Endothelial cell of umbilical vein (primary cell): ENCODE data around the gene MSI1. TPM values are rescaled to one million over a fixed set of nuclear protein-coding genes. Genes with fewer than 3 reads are reported as not detected.
A peak's percentile ranks its signal among the peaks of the same experiment; 100 is the strongest.

Source experiments
- BruUV-seq: library from RNA; stranded (reverse); fragments of 400-500 nt; replicated peaks from 2 replicates; lab custom pipeline; 2021; lab: Mats Ljungman, UMichigan
- CTCF ChIA-PET: fragments of 300-600, 350-600 bp; sonication (Branson Sonifier 250); formaldehyde crosslinking; loops from one replicate; lab custom pipeline; 2021; ENCODE audit warnings: antibody characterized with exemption, inconsistent platforms; lab: Charles Lee
- POLR2A ChIA-PET: fragments of 300-600, 350-600 bp; sonication (Branson Sonifier 250); formaldehyde crosslinking; loops from one replicate; lab custom pipeline; 2021; ENCODE audit warnings: antibody characterized with exemption, inconsistent platforms; lab: Charles Lee
- DNase-seq: peaks from one replicate; pipeline ENCODE4 v3.0.0-alpha.2; 2011; ENCODE audit warnings: low read depth, low spot score
- FAIRE-seq: peaks from 2 replicates; lab custom pipeline; 2011; peaks lifted over from hg19 to GRCh38; lab: Jason Lieb, UNC
- H2AFZ ChIP-seq: 2 replicates; pipeline ENCODE4 v1.6.0; 2012; ENCODE audit warnings: low read depth, low read length, control low read depth, inconsistent platforms
- H3K27ac ChIP-seq: 2 replicates; pipeline ENCODE4 v1.5.1; 2011; ENCODE audit warnings: low read depth, mild to moderate bottlenecking, control low read depth, low read length, moderate library complexity; ENCODE audit not compliant: insufficient read depth
- H3K27me3 ChIP-seq, 2 experiments: 2 replicates each; pipeline versions ENCODE4 v1.6.0 to v1.6.1; 2011; ENCODE audit warnings: low read length in 2 of 2, mixed read lengths in 1 of 2; ENCODE audit not compliant: control insufficient read depth in 2 of 2, insufficient read depth in 2 of 2
- H3K36me3 ChIP-seq, 2 experiments: 2 replicates in 1 of 2; 3 replicates in 1 of 2; pipeline ENCODE4 v1.5.1; 2011; ENCODE audit warnings: low read length in 2 of 2, mild to moderate bottlenecking in 1 of 2, moderate library complexity in 1 of 2; ENCODE audit not compliant: control insufficient read depth in 2 of 2, insufficient read depth in 2 of 2; ENCODE audit errors: extremely low read depth in 1 of 2
- H3K4me1 ChIP-seq: 3 replicates; pipeline ENCODE4 v1.5.1; 2011; ENCODE audit warnings: mild to moderate bottlenecking, low read length; ENCODE audit not compliant: control insufficient read depth, insufficient read depth; ENCODE audit errors: extremely low read depth
- H3K4me2 ChIP-seq: 2 replicates; pipeline ENCODE4 v1.6.1; 2011; ENCODE audit warnings: low read length, control low read depth, mixed read lengths; ENCODE audit not compliant: insufficient read depth
- H3K4me3 ChIP-seq, 3 experiments: fragments of 200-600 bp in 1 of 3; sonication (generic), shearing (Covaris generic) in 1 of 3; replicated peaks in 1 of 3; 2 replicates each; pipeline ENCODE4 v1.5.1; 2011 to 2016; ENCODE audit warnings: control low read depth in 3 of 3, low read length in 3 of 3, mild to moderate bottlenecking in 2 of 3, inconsistent platforms in 1 of 3, low read depth in 1 of 3, moderate library complexity in 1 of 3; ENCODE audit not compliant: insufficient read depth in 1 of 3
- H3K79me2 ChIP-seq: 2 replicates; pipeline ENCODE4 v1.6.0; 2012; ENCODE audit warnings: low read length, inconsistent platforms; ENCODE audit not compliant: control insufficient read depth, insufficient read depth
- H3K9ac ChIP-seq: replicated peaks from 2 replicates; pipeline ENCODE3; 2011; ENCODE audit warnings: low read length, control low read depth; ENCODE audit not compliant: insufficient read depth; ENCODE audit errors: extremely low read depth
- H3K9me1 ChIP-seq: replicated peaks from 3 replicates; pipeline ENCODE4 v1.6.0; 2011; ENCODE audit warnings: mild to moderate bottlenecking, low read length; ENCODE audit not compliant: control insufficient read depth, insufficient read depth; ENCODE audit errors: extremely low read depth
- H3K9me3 ChIP-seq: replicated peaks from 2 replicates; pipeline ENCODE4 v1.5.1; 2012; ENCODE audit warnings: low read length, inconsistent platforms; ENCODE audit not compliant: control insufficient read depth, insufficient read depth
- H4K20me1 ChIP-seq: replicated peaks from 2 replicates; pipeline ENCODE3; 2011; ENCODE audit warnings: mild to moderate bottlenecking, low read length; ENCODE audit not compliant: control insufficient read depth, insufficient read depth; ENCODE audit errors: extremely low read depth
- EZH2 ChIP-seq: IDR thresholded peaks from 2 replicates; pipeline ENCODE4 v1.6.1; 2012; ENCODE audit warnings: borderline replicate concordance, low read depth, mild to moderate bottlenecking, moderate library complexity, low read length, inconsistent platforms; ENCODE audit not compliant: severe bottlenecking
- FOS ChIP-seq: IDR thresholded peaks from 2 replicates; pipeline ENCODE4 v1.6.1; 2011; ENCODE audit warnings: mild to moderate bottlenecking, low read length, moderate library complexity, borderline replicate concordance; ENCODE audit not compliant: insufficient read depth
- GATA2 ChIP-seq: IDR thresholded peaks from 2 replicates; pipeline ENCODE4 v1.7.0; 2011; ENCODE audit warnings: low read depth, mild to moderate bottlenecking, moderate library complexity, mixed read lengths, low read length; ENCODE audit not compliant: insufficient read length, insufficient read depth
- JUN ChIP-seq: IDR thresholded peaks from 2 replicates; pipeline ENCODE4 v1.6.1; 2011; ENCODE audit warnings: borderline replicate concordance, low read depth; ENCODE audit not compliant: insufficient read length, insufficient read depth
- MYC ChIP-seq: IDR thresholded peaks from one replicate; pipeline ENCODE4 v1.6.1; 2011; ENCODE audit warnings: mild to moderate bottlenecking, low read depth, low read length
- POLR2A ChIP-seq: IDR thresholded peaks from 2 replicates; pipeline ENCODE4 v1.6.1; 2012; ENCODE audit warnings: low read depth, mild to moderate bottlenecking, control low read depth, low read length
- POLR2AphosphoS5 ChIP-seq: IDR thresholded peaks from 2 replicates; pipeline ENCODE4 v1.6.1; 2012; ENCODE audit warnings: low read depth, mild to moderate bottlenecking, control low read depth, low read length, moderate library complexity; ENCODE audit not compliant: insufficient read depth
- dilution Hi-C: fragments of 300-500 bp; cut with MboI; formaldehyde crosslinking; loops from one replicate; pipeline ENCODE4 v1.15.0; 2019; ENCODE audit warnings: low sequenced_read_pairs; ENCODE audit not compliant: extremely low pct_ligation_motif_present
- intact Hi-C: fragments of 100-400 bp; cut with micrococcal nuclease; formaldehyde crosslinking; loops from one replicate; pipeline ENCODE4 v1.10.0; 2022
- polyA plus RNA-seq, 4 experiments: library from polyadenylated mRNA; depleted of rRNA in 3 of 4; stranded (reverse) in 3 of 4; unstranded in 1 of 4; fragments of >200 nt; gene quantifications; 2 replicates each; pipeline versions ENCODE4 v1.2.1 to v1.2.3, GENCODE V29; 2011 to 2012; ENCODE audit warnings: missing spikeins in 1 of 4
- total RNA-seq: library from RNA; stranded (reverse); gene quantifications from 2 replicates; pipeline ENCODE4 v1.2.3, GENCODE V29; 2021
- TF ChIP-seq, protein P1 (sequence below), 2 donors: IDR thresholded peaks; 1 replicate in 1 of 2; 2 replicates in 1 of 2; pipeline ENCODE4 v1.5.1; 2011; ENCODE audit warnings: low read length in 2 of 2, mild to moderate bottlenecking in 2 of 2, moderate library complexity in 2 of 2, control low read depth in 1 of 2, inconsistent platforms in 1 of 2, low read depth in 1 of 2; ENCODE audit not compliant: insufficient read depth in 1 of 2; ENCODE audit errors: extremely low read depth in 1 of 2
- TF ChIP-seq, protein P2 (sequence below): IDR thresholded peaks from 2 replicates; pipeline ENCODE4 v1.6.1; 2011; ENCODE audit not compliant: insufficient read depth, insufficient read length

Gene MSI1
- total and polyA plus RNA-seq, 2 donors (not counting 3 experiments of a cell fraction or from before 2014, with no cell fraction given) = 0.01 TPM; not detected in 1

DNA sequence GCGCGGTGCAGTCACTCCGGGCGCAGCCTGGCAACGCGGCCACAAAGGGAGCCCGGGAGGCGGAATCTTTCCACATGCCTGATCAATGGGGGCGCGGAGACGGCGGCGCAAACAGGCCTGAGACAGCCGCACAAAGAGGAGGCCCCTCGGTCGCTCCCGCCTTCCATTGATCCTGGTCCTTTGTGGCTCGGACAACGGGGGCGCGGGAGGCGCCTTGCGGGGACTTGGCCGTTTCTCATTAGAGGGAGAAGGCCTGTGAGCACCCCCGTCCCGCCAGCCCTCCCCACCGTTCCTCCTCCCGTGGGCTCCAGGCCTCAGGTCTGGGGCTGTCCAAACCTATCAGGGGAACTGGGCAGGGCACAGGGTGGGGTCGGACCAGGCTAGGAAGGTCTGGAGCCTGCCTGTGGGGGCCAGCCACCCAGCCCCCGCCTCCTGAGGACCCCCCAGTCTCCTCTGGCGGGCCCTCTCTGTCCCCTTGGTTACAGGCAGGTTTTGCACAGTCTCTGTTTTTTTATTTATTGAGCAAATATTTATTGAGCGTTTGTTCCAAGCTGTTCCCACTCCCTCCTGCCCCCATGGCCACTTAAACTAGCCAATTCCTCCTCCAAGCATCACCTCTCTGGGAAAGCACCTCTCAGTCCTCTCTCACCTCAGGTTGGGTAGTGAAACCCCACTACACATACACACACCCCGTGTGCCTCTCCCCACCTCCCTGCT, 29.0 kb upstream of the MSI1 start:
- intact Hi-C loops = no loop called here

DNA sequence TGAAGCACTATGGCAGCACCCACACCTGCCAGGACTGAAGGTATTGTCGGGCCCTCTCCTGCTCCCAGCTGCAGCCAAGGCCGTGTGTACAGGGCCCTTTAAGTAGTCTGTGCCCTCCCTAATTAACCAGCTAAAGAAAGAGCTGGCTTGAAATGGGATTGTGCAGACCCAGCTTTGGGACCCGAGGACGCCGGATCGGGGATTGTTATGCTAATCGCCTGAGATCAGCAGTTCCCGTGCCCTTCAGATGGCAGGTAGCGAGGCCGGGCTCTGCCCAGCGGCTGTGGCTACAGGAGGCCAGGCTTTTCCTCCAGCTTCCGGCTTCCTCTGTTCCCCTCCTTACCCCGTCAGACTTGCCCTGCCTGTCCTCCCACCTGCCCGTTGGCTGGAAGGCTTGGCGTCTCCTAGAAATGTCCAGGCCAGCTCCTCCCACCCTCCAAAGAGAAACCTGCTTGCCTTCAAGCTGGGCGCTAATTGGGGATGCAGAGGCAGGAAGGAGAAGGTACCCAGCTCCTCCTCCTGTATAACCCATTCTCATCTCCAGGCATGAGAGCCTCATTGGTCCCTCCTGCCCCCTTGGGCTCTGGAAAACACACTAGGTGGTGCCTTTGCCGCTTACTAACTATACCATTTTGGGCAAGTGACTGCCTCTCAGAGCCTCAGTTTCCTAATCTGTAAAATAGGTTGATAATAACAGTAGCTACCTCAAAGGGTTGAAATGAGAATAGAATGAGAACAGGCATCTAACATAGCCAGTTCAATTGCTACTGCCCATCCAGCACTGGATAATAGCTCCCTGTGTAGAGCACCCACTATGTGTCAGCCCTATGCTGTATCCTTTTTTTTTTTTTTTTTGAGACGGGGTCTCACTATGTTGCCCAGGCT, 25.8 kb upstream of the MSI1 start:
- ChIA-PET POLR2A (no interaction called here), CTCF (interaction anchor here (0.8 to 1.4 kb wide), 3 partner anchors 23 to 71 kb away, joined by 3 to 7 read pairs (median 3); no protein-coding TSS in a partner anchor)
- DNase-seq = no peak
- H3K9me3 ChIP-seq = no peaks in the 10 kb centered on the region
- no peak overlapping the region for H3K27ac ChIP-seq
- H4K20me1 ChIP-seq = no peaks in the 10 kb centered on the region
- H3K4me1 ChIP-seq = no peaks in the 10 kb centered on the region
- no peak overlapping the region for H3K9ac ChIP-seq
- H3K9me1 ChIP-seq = no peaks in the 10 kb centered on the region
- H3K4me2 ChIP-seq = no peak overlapping the region
- H2AFZ ChIP-seq = peak overlapping the region; percentile 32
- H3K27me3 ChIP-seq = peaks cover 9 to 11% of the 10 kb centered on the region in 2 experiments
- no TSS peak for BruUV-seq
- dilution Hi-C loops (no loop called here), intact Hi-C loops (no loop called here)
- H3K36me3 ChIP-seq = no peaks in the 10 kb centered on the region
- no peak overlapping the region for H3K4me3 ChIP-seq
- FAIRE-seq = no peak
- H3K79me2 ChIP-seq = no peaks in the 10 kb centered on the region
- TF ChIP-seq POLR2A (no peak), FOS (no peak), MYC (no peak), POLR2AphosphoS5 (no peak), EZH2 (no peak), GATA2 (no peak), JUN (no peak)
- TF ChIP-seq, protein P1, sequence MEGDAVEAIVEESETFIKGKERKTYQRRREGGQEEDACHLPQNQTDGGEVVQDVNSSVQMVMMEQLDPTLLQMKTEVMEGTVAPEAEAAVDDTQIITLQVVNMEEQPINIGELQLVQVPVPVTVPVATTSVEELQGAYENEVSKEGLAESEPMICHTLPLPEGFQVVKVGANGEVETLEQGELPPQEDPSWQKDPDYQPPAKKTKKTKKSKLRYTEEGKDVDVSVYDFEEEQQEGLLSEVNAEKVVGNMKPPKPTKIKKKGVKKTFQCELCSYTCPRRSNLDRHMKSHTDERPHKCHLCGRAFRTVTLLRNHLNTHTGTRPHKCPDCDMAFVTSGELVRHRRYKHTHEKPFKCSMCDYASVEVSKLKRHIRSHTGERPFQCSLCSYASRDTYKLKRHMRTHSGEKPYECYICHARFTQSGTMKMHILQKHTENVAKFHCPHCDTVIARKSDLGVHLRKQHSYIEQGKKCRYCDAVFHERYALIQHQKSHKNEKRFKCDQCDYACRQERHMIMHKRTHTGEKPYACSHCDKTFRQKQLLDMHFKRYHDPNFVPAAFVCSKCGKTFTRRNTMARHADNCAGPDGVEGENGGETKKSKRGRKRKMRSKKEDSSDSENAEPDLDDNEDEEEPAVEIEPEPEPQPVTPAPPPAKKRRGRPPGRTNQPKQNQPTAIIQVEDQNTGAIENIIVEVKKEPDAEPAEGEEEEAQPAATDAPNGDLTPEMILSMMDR (IDR thresholded peaks at IDR 0.05; ENCODE audit: extremely low read depth in 1 of 2, insufficient read depth in 1 of 2, low read depth in 1 of 2, low read length in 2 of 2) = no peak
- TF ChIP-seq, protein P2, sequence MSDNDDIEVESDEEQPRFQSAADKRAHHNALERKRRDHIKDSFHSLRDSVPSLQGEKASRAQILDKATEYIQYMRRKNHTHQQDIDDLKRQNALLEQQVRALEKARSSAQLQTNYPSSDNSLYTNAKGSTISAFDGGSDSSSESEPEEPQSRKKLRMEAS = no peak

More for the DNA sequence above, 29.0 kb upstream of the MSI1 start:
- H3K79me2 ChIP-seq = no peaks in the 10 kb centered on the region
- FAIRE-seq = no peak
- no peaks in the 10 kb centered on the region for H3K4me1 ChIP-seq
- BruUV-seq = no TSS peak
- no peak overlapping the region for H3K27ac ChIP-seq
- no peaks in the 10 kb centered on the region for H3K9me1 ChIP-seq
- DNase-seq = no peak
- H3K4me2 ChIP-seq = no peak overlapping the region
- TF ChIP-seq EZH2 (no peak), POLR2A (no peak), MYC (no peak), FOS (no peak)
- H2AFZ ChIP-seq = no peak overlapping the region
- dilution Hi-C loops = no loop called here
- no peaks in the 10 kb centered on the region for H3K36me3 ChIP-seq
- no peaks in the 10 kb centered on the region for H4K20me1 ChIP-seq
- no peak overlapping the region for H3K4me3 ChIP-seq
- no peak overlapping the region for H3K9ac ChIP-seq
- H3K9me3 ChIP-seq = no peaks in the 10 kb centered on the region
- peaks cover 11 to 13% of the 10 kb centered on the region in 2 experiments for H3K27me3 ChIP-seq
- CTCF ChIA-PET = no interaction called here
- POLR2A ChIA-PET = no interaction called here
